ENCODE measurements around the gene EPS8L3.

GRCh38 chr1:109799445-109799844 is 35.7 kb upstream of the EPS8L3 start:
- TF ChIP-seq REST (IDR thresholded peaks at IDR 0.05; ENCODE audit: insufficient read depth in 1 of 2, low read depth in 2 of 2, low read length in 2 of 2) (no peak), POLR2AphosphoS5 (IDR thresholded peaks at IDR 0.05; ENCODE audit: low read depth, low read length) (no peak)

Measured in PFSK-1 (cell line).